HG03280 (cell line): ENCODE results near the gene DBNL.
A peak's percentile ranks its signal among the peaks of the same experiment; 100 is the strongest.

ENCODE experiments used
- ATAC-seq: cut with Tn5 transposase; IDR thresholded peaks from one replicate; pipeline ENCODE4 v1.9.1; 2021; ENCODE audit warnings: mild to moderate bottlenecking, moderate library complexity; ENCODE audit not compliant: unreplicated experiment

DBNL gene

GRCh38 chr7:44096326-44096881, 51.9 kb downstream of the DBNL start:
- ATAC-seq = no peak

GRCh38 chr7:44097064-44097932, 52.8 kb downstream of the DBNL start:
- ATAC-seq = peak; percentile 46

GRCh38 chr7:44098092-44099068, 53.9 kb downstream of the DBNL start:
- ATAC-seq = no peak

- ATAC-seq = no peak
Observed at GRCh38 chr7:44099669-44100068, 55.2 kb downstream of the DBNL start.

- ATAC-seq = no peak
Observed at GRCh38 chr7:44100458-44101302, 56.2 kb downstream of the DBNL start.

GRCh38 chr7:44101303-44101965, 56.9 kb downstream of the DBNL start:
- no peak for ATAC-seq

- no peak for ATAC-seq
Observed at GRCh38 chr7:44101966-44102845, 57.7 kb downstream of the DBNL start.

- ATAC-seq = no peak
Observed at GRCh38 chr7:44102846-44103565, 58.5 kb downstream of the DBNL start.

GRCh38 chr7:44103566-44103922, 59.0 kb downstream of the DBNL start:
- ATAC-seq = no peak

- no peak for ATAC-seq
Observed at GRCh38 chr7:44103923-44104859, 59.7 kb downstream of the DBNL start, which contains the start of gene AEBP1. Gene AEBP1 (plus strand): TSS chr7:44104345. CDS start chr7:44104666, 321 bp downstream.

- ATAC-seq = no peak
Observed at GRCh38 chr7:44104860-44105771, 60.6 kb downstream of the DBNL start.

- no peak for ATAC-seq
Observed at GRCh38 chr7:44105832-44106231, 61.3 kb downstream of the DBNL start.

GRCh38 chr7:44106311-44107065, 62.0 kb downstream of the DBNL start:
- ATAC-seq = no peak

GRCh38 chr7:44107116-44107960, 62.8 kb downstream of the DBNL start:
- ATAC-seq = no peak
